PFSK-1 (cell line): ENCODE data around the gene KCNJ16.

Experiments used
- SIN3A ChIP-seq: IDR thresholded peaks from 2 replicates; pipeline ENCODE4 v1.6.1; 2012; ENCODE audit warnings: mild to moderate bottlenecking, low read length, moderate library complexity, borderline replicate concordance; ENCODE audit not compliant: insufficient read depth
- TAF1 ChIP-seq: IDR thresholded peaks from 2 replicates; pipeline ENCODE4 v1.6.1; 2012; ENCODE audit warnings: low read length, control low read depth, borderline replicate concordance; ENCODE audit not compliant: insufficient read depth
- TF ChIP-seq, protein P1 (sequence below), 2 experiments: IDR thresholded peaks; 2 replicates each; pipeline versions ENCODE4 v1.6.1 to v1.8.0; 2011 to 2012; ENCODE audit warnings: low read depth in 2 of 2, low read length in 2 of 2, control low read depth in 1 of 2, inconsistent platforms in 1 of 2, mild to moderate bottlenecking in 1 of 2, moderate library complexity in 1 of 2; ENCODE audit not compliant: insufficient read depth in 1 of 2

DNA sequence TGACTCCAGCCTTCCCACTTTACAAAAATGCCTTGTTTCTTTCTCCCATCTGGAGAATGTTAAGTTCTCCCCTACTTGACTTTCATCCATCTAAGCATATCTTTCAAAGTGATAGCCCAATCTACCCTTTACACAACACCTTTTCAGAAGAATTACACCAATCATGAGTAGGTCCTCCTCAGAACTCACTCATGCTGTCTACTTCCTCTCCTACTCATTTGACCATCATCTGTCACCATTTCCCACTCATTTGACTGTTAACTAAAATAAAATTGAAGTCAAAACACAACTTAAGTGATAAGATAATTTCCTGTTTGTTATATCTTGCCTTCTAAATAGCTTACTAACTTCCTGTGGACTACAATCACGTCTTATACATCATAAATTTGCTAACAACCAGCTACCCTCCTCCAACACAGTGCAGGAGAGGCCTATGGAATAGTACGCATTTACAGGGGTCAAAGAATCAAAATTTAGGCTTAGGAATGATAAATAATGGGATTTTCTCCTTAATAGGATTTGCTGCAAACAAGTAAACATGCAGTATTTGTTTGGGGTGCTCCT lies 16.1 kb downstream of the KCNJ16 start:
- TF ChIP-seq TAF1 = no peak
- TF ChIP-seq SIN3A = no peak
- TF ChIP-seq, protein P1, sequence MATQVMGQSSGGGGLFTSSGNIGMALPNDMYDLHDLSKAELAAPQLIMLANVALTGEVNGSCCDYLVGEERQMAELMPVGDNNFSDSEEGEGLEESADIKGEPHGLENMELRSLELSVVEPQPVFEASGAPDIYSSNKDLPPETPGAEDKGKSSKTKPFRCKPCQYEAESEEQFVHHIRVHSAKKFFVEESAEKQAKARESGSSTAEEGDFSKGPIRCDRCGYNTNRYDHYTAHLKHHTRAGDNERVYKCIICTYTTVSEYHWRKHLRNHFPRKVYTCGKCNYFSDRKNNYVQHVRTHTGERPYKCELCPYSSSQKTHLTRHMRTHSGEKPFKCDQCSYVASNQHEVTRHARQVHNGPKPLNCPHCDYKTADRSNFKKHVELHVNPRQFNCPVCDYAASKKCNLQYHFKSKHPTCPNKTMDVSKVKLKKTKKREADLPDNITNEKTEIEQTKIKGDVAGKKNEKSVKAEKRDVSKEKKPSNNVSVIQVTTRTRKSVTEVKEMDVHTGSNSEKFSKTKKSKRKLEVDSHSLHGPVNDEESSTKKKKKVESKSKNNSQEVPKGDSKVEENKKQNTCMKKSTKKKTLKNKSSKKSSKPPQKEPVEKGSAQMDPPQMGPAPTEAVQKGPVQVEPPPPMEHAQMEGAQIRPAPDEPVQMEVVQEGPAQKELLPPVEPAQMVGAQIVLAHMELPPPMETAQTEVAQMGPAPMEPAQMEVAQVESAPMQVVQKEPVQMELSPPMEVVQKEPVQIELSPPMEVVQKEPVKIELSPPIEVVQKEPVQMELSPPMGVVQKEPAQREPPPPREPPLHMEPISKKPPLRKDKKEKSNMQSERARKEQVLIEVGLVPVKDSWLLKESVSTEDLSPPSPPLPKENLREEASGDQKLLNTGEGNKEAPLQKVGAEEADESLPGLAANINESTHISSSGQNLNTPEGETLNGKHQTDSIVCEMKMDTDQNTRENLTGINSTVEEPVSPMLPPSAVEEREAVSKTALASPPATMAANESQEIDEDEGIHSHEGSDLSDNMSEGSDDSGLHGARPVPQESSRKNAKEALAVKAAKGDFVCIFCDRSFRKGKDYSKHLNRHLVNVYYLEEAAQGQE (IDR thresholded peaks at IDR 0.05; ENCODE audit: insufficient read depth in 1 of 2, low read depth in 2 of 2, low read length in 2 of 2) = no peak
